ENCODE measurements around the gene STARD10.

DNA sequence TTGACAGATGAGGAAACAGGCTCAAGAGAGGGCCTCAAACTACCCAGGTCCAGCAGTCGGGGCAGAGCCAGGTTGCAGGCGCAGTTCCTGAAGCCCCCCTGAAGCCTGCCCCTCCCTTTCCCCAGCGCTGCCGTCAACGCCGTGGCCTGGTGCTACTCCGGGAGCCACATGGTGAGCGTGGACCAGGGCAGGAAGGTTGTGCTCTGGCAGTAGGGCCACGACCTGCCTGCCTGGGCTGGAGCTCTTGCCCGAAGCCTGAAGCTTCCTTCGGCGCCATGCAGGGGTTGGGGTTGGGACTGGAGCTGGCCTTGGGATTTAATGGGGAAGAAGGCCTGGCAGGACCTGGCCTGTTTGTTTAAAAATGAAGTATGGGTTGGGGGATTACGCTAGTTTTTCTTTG, 35.3 kb upstream of the STARD10 start:
- TF ChIP-seq, protein P1, sequence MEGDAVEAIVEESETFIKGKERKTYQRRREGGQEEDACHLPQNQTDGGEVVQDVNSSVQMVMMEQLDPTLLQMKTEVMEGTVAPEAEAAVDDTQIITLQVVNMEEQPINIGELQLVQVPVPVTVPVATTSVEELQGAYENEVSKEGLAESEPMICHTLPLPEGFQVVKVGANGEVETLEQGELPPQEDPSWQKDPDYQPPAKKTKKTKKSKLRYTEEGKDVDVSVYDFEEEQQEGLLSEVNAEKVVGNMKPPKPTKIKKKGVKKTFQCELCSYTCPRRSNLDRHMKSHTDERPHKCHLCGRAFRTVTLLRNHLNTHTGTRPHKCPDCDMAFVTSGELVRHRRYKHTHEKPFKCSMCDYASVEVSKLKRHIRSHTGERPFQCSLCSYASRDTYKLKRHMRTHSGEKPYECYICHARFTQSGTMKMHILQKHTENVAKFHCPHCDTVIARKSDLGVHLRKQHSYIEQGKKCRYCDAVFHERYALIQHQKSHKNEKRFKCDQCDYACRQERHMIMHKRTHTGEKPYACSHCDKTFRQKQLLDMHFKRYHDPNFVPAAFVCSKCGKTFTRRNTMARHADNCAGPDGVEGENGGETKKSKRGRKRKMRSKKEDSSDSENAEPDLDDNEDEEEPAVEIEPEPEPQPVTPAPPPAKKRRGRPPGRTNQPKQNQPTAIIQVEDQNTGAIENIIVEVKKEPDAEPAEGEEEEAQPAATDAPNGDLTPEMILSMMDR (IDR thresholded peaks at IDR 0.05 in 2 of 3, conservative IDR thresholded peaks at IDR 0.05 in 1 of 3; ENCODE audit: borderline replicate concordance in 1 of 3, insufficient read depth in 1 of 3, low read depth in 2 of 3, low read length in 2 of 3) = no peak
- TF ChIP-seq, protein P2, sequence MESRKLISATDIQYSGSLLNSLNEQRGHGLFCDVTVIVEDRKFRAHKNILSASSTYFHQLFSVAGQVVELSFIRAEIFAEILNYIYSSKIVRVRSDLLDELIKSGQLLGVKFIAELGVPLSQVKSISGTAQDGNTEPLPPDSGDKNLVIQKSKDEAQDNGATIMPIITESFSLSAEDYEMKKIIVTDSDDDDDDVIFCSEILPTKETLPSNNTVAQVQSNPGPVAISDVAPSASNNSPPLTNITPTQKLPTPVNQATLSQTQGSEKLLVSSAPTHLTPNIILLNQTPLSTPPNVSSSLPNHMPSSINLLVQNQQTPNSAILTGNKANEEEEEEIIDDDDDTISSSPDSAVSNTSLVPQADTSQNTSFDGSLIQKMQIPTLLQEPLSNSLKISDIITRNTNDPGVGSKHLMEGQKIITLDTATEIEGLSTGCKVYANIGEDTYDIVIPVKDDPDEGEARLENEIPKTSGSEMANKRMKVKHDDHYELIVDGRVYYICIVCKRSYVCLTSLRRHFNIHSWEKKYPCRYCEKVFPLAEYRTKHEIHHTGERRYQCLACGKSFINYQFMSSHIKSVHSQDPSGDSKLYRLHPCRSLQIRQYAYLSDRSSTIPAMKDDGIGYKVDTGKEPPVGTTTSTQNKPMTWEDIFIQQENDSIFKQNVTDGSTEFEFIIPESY (IDR thresholded peaks at IDR 0.05; ENCODE audit: extremely low read depth, insufficient replicate concordance, low read length) = no peak
- TF ChIP-seq SP1 (IDR thresholded peaks at IDR 0.05; ENCODE audit: low read depth) = no peak
- no peak for TF ChIP-seq ZNF274 (IDR thresholded peaks at IDR 0.05; ENCODE audit: low read depth, low read length)
- no peak for TF ChIP-seq POLR2A (IDR thresholded peaks at IDR 0.05; ENCODE audit: borderline replicate concordance, extremely low read depth, insufficient read depth, insufficient read length)
- TF ChIP-seq, protein P3, sequence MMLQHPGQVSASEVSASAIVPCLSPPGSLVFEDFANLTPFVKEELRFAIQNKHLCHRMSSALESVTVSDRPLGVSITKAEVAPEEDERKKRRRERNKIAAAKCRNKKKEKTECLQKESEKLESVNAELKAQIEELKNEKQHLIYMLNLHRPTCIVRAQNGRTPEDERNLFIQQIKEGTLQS (IDR thresholded peaks at IDR 0.05) = no peak
- no peak for TF ChIP-seq EZH2 (IDR thresholded peaks at IDR 0.05)
- no peak for TF ChIP-seq YY1 (IDR thresholded peaks at IDR 0.05; ENCODE audit: extremely low read depth, insufficient replicate concordance, low read depth, low read length)

Measured in HCT116 (cell line).